Measurements from ENCODE around the gene KCNJ2.

KCNJ2 gene

GRCh38 chr17:70159980-70160379, 9.4 kb upstream of the KCNJ2 start:
- no peak for DNase-seq (ENCODE audit: low spot score)

- no peak for DNase-seq (ENCODE audit: low spot score)
Observed at GRCh38 chr17:70161519-70161918, 7.8 kb upstream of the KCNJ2 start.

GRCh38 chr17:70165383-70165782, 3.9 kb upstream of the KCNJ2 start:
- no peak for DNase-seq (ENCODE audit: low spot score)

- DNase-seq (ENCODE audit: low spot score): no peak
Observed at GRCh38 chr17:70166615-70167014, 2.7 kb upstream of the KCNJ2 start.

- DNase-seq (ENCODE audit: low spot score): peak; percentile 44
Observed at GRCh38 chr17:70168044-70168976, 1.0 kb upstream of the KCNJ2 start.

GRCh38 chr17:70169709-70170597, 621 bp downstream of the KCNJ2 start:
- peak; percentile 34 for DNase-seq (ENCODE audit: low spot score)

- no peak for DNase-seq (ENCODE audit: low spot score)
Observed at GRCh38 chr17:70171159-70171558, 1.8 kb downstream of the KCNJ2 start.

GRCh38 chr17:70172449-70172848, 3.1 kb downstream of the KCNJ2 start:
- DNase-seq (ENCODE audit: low spot score): no peak

GRCh38 chr17:70172923-70173322, 3.6 kb downstream of the KCNJ2 start:
- peak; percentile 25 for DNase-seq (ENCODE audit: low spot score)

GRCh38 chr17:70173681-70174080, 4.3 kb downstream of the KCNJ2 start:
- DNase-seq (ENCODE audit: low spot score): no peak

- no peak for DNase-seq (ENCODE audit: low spot score)
Observed at GRCh38 chr17:70181376-70181775, 12.0 kb downstream of the KCNJ2 start.

GRCh38 chr17:70181866-70182265, 12.5 kb downstream of the KCNJ2 start:
- peak; percentile 13 for DNase-seq (ENCODE audit: low spot score)

- no peak for DNase-seq (ENCODE audit: low spot score)
Observed at GRCh38 chr17:70183508-70183907, 14.2 kb downstream of the KCNJ2 start.

GRCh38 chr17:70184207-70184606, 14.9 kb downstream of the KCNJ2 start:
- no peak for DNase-seq (ENCODE audit: low spot score)

GRCh38 chr17:70184770-70185169, 15.4 kb downstream of the KCNJ2 start:
- peak; percentile 47 for DNase-seq (ENCODE audit: low spot score)

- no peak for DNase-seq (ENCODE audit: low spot score)
Observed at GRCh38 chr17:70185285-70185684, 16.0 kb downstream of the KCNJ2 start.

GRCh38 chr17:70187383-70187782, 18.1 kb downstream of the KCNJ2 start:
- peak; percentile 61 for DNase-seq (ENCODE audit: low spot score)

GRCh38 chr17:70190959-70191805, 21.9 kb downstream of the KCNJ2 start:
- DNase-seq (ENCODE audit: low spot score): no peak

- no peak for DNase-seq (ENCODE audit: low spot score)
Observed at GRCh38 chr17:70195091-70195490, 25.8 kb downstream of the KCNJ2 start.

- DNase-seq (ENCODE audit: low spot score): no peak
Observed at GRCh38 chr17:70201872-70202419, 32.6 kb downstream of the KCNJ2 start.

- no peak for DNase-seq (ENCODE audit: low spot score)
Observed at GRCh38 chr17:70202840-70203239, 33.5 kb downstream of the KCNJ2 start.

- no peak for DNase-seq (ENCODE audit: low spot score)
Observed at GRCh38 chr17:70204431-70204830, 35.1 kb downstream of the KCNJ2 start.
